Psoas muscle (tissue), 8 donors: Measurements from ENCODE around the gene NKAIN1. TPM values are rescaled to one million over a fixed set of nuclear protein-coding genes. Genes with fewer than 3 reads are reported as not detected.
"Not testable (repeated sequence)": the region's sequence is repeated elsewhere in the genome, so short reads cannot be mapped to it uniquely, and the experiment has no call there.

Experiments used
- ATAC-seq, 4 donors: fragments of 200-7000 bp; cut with Tn5 transposase; one replicate each; pipeline ENCODE4 v1.9.1; 2020; ENCODE audit warnings: moderate library complexity in 3 of 4, mild to moderate bottlenecking in 2 of 4
- DNase-seq, 2 donors: peaks; one replicate each; pipeline ENCODE4 v3.0.0-alpha.2; 2020
- H3K27ac ChIP-seq: fragments of 200-600 bp; one replicate; pipeline ENCODE4 v1.8.0; 2022
- H3K27me3 ChIP-seq, 3 donors: fragments of 200-600 bp in 1 of 3; one replicate each; pipeline versions ENCODE4 v1.6.1 to v1.8.0; 2013 to 2022; ENCODE audit warnings: low read length in 2 of 3, mild to moderate bottlenecking in 2 of 3, moderate library complexity in 1 of 3; ENCODE audit not compliant: insufficient read depth in 3 of 3
- H3K36me3 ChIP-seq, 2 donors: fragments of 200-600 bp in 1 of 2; one replicate each; pipeline versions ENCODE4 v1.6.1 to v1.8.0; 2013 to 2022; ENCODE audit warnings: low read depth in 1 of 2, mild to moderate bottlenecking in 1 of 2, moderate library complexity in 1 of 2; ENCODE audit not compliant: insufficient read depth in 1 of 2
- H3K4me1 ChIP-seq: fragments of 200-600 bp; one replicate; pipeline ENCODE4 v1.8.0; 2022
- H3K4me3 ChIP-seq: fragments of 200-600 bp; one replicate; pipeline ENCODE4 v1.8.0; 2022; ENCODE audit warnings: mild to moderate bottlenecking
- H3K9me3 ChIP-seq: fragments of 200-600 bp; one replicate; pipeline ENCODE4 v1.8.0; 2022
- WGBS, 3 donors: extraction: QIAGEN DNeasy Blood & Tissue Kit; methylation state at CpG; one replicate each; pipeline versions ENCODE4 v1.1.6 to v1.1.7; 2013; 5-methylcytosine and 5-hydroxymethylcytosine counted together
- intact Hi-C, 2 donors: fragments of 100-400 bp; cut with DNase I; formaldehyde crosslinking; loops; one replicate each; pipeline versions ENCODE4 v1.11.0 to v1.14.2; 2022
- long read RNA-seq, 2 donors: library from polyadenylated mRNA; unstranded; transcript quantifications; one replicate each; pipeline ENCODE4 v2.0.0, GENCODE V29; 2021
- polyA plus RNA-seq, 3 donors: library from polyadenylated mRNA; stranded (reverse); fragments of 200-250 nt; gene quantifications; one replicate each; pipeline ENCODE4 v1.2.3, GENCODE V29; 2013
- total RNA-seq, 4 donors: library from RNA; stranded (reverse); fragmentation: NEBNext Ultra II Directional in 2 of 4; extraction: Animal tissue kit (Norgen Biotek cat#: 25700) in 2 of 4; gene quantifications; one replicate each; pipeline versions ENCODE4 v1.2.1 to v1.2.4, GENCODE V29; 2021 to 2023
- TF ChIP-seq, protein P1 (sequence below): fragments of 200-600 bp; IDR thresholded peaks from one replicate; pipeline ENCODE4 v1.8.0; 2022; ENCODE audit warnings: antibody characterized with exemption
- donor health status: healthy with polysubstance abuse.
- donor health status: DM: no; HTN: no; CAD: no; lungs with moderate emphysema.
- donor health status: Bipolar disorder and iron deficiency.
- donor health status: healthy.
- donor health status: DM: yes; HTN: yes; CAD: no.
- donor health status: DM: no; HTN: no; CAD: no.
- donor health status: DM: no; HTN: no; CAD: no.
- donor health status: DM: yes; HTN: yes; CAD: no.

Gene NKAIN1
- total RNA-seq: 10 to 100 TPM in 1 of 4 donors, 1 to 10 TPM in 3; 3.7 to 11.9 (median 6.3) TPM
- 1 to 10 TPM; 3.3 to 7.0 (median 3.4) TPM for polyA plus RNA-seq
- long read RNA-seq, donor 1, partial matches to known transcripts: 0 of 3 reads
- long read RNA-seq, donor 1, other reads (novel, unspliced or antisense): 1 of 3 reads
- long read RNA-seq, donor 2, partial matches to known transcripts: 1 of 4 reads
- long read RNA-seq, donor 2, other reads (novel, unspliced or antisense): 2 of 4 reads

DNA sequence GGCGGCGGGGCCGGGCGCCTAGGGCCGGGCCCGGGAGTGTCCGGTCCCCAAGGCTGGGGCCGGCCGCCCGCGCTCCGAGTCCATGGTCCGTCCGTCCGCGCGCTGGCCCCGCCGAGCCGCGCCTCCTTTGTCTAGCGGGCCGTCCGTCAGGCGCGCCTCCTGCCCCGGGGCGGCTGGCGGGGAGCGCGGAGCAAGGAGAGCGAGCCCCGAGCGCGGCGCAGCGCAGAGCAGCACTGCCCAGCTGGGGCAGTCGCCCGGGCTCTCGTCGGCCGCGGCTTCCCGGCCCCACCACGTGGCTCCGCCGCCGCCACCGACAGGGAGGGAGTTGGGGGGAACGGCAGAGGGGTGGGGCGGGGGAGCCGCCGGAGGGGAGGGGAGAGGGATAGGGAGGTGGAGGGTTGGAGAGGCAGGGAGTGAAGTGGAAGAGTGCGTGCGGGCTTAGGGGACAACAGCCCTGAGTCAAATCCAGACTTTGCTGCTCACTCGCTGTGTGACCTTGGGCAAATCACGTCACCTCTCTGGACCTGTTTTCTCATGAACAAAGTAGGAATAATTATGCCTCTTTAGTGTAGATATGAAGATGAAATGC, at the start of gene NKAIN1:
Gene NKAIN1, minus strand, starts transcription at position 235 of the 589 bp plus-strand sequence. CDS start 340 bp downstream, outside the sequence.
- Histone ChIP-seq H3K4me3 (peak within 1 kb of the TSS; percentile 67), H3K4me1 (peaks cover 12% of the 10 kb centered on the region), H3K27ac (peak within 1 kb of the TSS; percentile 52), H3K27me3 (peaks cover 0 to 8% (median 0%) of the 10 kb centered on the region in 3 donors), H3K9me3 (no peaks in the 10 kb centered on the region), H3K36me3 (no peaks in the 10 kb centered on the region)
- ATAC-seq: peak; percentile 72 to 84 (median 76)
- intact Hi-C loops: no loop called here
- DNase-seq: peak; percentile 27 to 65
- 1% methylated on average over 30 to 57 of the region's 57 CpGs for WGBS, 3 donors
- TF ChIP-seq, protein P1, sequence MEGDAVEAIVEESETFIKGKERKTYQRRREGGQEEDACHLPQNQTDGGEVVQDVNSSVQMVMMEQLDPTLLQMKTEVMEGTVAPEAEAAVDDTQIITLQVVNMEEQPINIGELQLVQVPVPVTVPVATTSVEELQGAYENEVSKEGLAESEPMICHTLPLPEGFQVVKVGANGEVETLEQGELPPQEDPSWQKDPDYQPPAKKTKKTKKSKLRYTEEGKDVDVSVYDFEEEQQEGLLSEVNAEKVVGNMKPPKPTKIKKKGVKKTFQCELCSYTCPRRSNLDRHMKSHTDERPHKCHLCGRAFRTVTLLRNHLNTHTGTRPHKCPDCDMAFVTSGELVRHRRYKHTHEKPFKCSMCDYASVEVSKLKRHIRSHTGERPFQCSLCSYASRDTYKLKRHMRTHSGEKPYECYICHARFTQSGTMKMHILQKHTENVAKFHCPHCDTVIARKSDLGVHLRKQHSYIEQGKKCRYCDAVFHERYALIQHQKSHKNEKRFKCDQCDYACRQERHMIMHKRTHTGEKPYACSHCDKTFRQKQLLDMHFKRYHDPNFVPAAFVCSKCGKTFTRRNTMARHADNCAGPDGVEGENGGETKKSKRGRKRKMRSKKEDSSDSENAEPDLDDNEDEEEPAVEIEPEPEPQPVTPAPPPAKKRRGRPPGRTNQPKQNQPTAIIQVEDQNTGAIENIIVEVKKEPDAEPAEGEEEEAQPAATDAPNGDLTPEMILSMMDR: no peak

DNA sequence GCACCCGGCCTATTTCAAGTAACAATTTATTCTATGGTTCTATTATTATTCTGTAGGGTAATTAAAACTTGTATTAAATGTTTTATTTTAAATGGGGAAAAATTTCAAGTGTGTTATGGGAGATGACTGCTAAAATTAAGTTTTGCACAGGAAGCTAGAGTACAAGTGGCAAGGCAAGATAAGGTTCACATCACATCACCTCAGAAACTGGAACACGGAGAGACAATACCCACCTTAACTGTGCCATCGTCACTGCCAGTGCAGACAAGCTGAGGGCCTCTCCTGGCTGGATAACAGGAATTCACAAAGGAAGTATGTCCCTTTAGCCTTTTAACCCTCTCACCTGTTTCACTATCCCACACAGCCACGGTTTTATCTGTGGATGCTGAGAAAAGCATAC, 49.3 kb upstream of the NKAIN1 start:
- intact Hi-C loops: no loop called here
- DNase-seq (no peak), ATAC-seq (no peak)
- H3K4me1 ChIP-seq: no peaks in the 10 kb centered on the region
- H3K4me3 ChIP-seq: no peak overlapping the region
- no peaks in the 10 kb centered on the region for H3K27me3 ChIP-seq
- peaks cover 7 to 90% of the 10 kb centered on the region in 2 donors for H3K36me3 ChIP-seq
- no peak overlapping the region for H3K27ac ChIP-seq
- TF ChIP-seq, protein P1: no peak
- H3K9me3 ChIP-seq: no peaks in the 10 kb centered on the region
- WGBS, 3 donors: 75 to 79% (median 76%) methylated on average over 4 of the region's 4 CpGs

- ATAC-seq: not testable (repeated sequence)
These were observed 48.1 kb upstream of the NKAIN1 start for GRCh38 chr1:31287791-31288190.

DNA sequence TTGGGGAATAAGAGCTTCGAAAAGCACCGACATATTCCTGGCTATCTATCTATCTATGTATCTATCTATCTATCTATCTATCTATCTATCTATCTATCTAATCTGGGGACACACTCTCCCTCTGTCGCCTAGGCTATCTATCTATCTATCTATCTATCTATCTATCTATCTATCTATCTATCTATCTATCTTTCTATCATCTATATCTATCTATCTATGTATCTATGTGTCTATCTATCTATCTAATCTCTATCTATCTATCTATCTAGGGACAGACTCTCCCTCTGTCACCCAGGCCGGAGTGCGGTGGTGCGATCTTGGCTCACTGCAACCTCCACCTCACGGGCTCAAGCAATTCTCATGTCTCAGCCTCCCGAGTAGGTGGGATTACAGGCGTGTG, 42.7 kb upstream of the NKAIN1 start:
- H3K27ac ChIP-seq, intact Hi-C loops, H3K9me3 ChIP-seq, H3K4me3 ChIP-seq, DNase-seq, ATAC-seq, H3K27me3 ChIP-seq, H3K4me1 ChIP-seq: not testable (repeated sequence)
- peaks cover 0 to 94% of the 10 kb centered on the region in 2 donors for H3K36me3 ChIP-seq
- 95 to 98% (median 97%) methylated on average over 9 of the region's 9 CpGs for WGBS, 3 donors

More at GRCh38 chr1:31287791-31288190, 48.1 kb upstream of the NKAIN1 start:
- H3K27ac ChIP-seq, H3K27me3 ChIP-seq, H3K9me3 ChIP-seq, H3K4me3 ChIP-seq, DNase-seq, H3K4me1 ChIP-seq, intact Hi-C loops: not testable (repeated sequence)
- H3K36me3 ChIP-seq: peaks cover 5 to 94% of the 10 kb centered on the region in 2 donors
- WGBS, 3 donors: 93 to 99% (median 97%) methylated on average over 4 of the region's 4 CpGs

DNA sequence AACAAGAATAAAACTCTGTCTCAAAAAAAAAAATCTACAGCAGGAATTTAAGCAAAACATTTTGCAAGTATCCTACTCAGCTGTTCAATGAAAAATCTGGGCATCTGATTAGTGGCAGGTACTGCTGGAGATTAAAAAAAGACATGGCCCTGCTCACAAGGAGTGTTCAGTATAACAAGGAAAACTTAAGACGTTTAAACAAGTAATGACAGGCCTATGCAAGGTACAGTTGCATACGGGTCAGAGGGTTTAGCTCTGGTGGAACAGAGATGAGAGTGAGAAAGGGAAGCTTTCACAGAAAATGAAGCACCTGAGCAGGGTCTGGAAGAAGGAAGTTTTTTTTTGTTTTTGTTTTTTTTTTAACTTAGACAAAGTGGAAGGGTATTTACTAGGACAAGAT, 33.9 kb upstream of the NKAIN1 start:
- Histone ChIP-seq H3K27me3 (no peaks in the 10 kb centered on the region), H3K9me3 (no peaks in the 10 kb centered on the region), H3K36me3 (peaks cover 17 to 92% of the 10 kb centered on the region in 2 donors), H3K4me1 (no peaks in the 10 kb centered on the region), H3K27ac (no peak overlapping the region), H3K4me3 (no peak overlapping the region)
- intact Hi-C loops: no loop called here
- 72 to 85% (median 72%) methylated on average over 2 of the region's 2 CpGs for WGBS, 3 donors
- TF ChIP-seq, protein P1: no peak
- DNase-seq (no peak), ATAC-seq (no peak)
